Measurements from ENCODE around the gene OR4E1. TPM values are rescaled to one million over a fixed set of nuclear protein-coding genes. Genes with fewer than 3 reads are reported as not detected.
"Not testable (repeated sequence)": the region's sequence is repeated elsewhere in the genome, so short reads cannot be mapped to it uniquely, and the experiment has no call there.

Gene OR4E1
- total and polyA plus RNA-seq, 9 donors: not detected

DNA sequence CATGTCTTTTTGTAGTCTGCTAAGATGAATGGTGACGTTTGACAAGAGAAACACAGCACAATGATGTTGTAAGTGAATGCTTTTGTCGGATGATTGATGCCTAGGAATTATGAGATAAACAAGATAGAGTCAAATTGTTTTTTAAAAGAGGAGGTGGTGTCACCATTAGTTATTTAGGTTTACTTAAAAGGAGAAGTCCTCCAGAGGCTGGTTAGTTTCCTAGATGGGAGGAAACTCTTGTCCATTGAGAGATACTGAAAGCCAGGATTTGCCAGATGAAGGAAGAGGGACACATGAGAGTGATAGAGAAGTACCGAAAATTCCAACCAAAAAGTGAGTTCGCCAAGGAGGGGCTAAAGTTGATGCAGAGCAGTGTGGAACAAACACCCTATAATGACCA, 38.8 kb downstream of the OR4E1 start, which contains the start of gene OR10G2:
TSS of gene OR10G2 (minus strand) at position 101 of the 400 bp plus-strand sequence. CDS start at position 3, 98 bp downstream.
- intact Hi-C loops (cut with DNase I): no loop called here
- DNase-seq: no peak
- H3K4me3 ChIP-seq: no peak within 1 kb of the TSS
- no peaks in the 10 kb centered on the region for H3K36me3 ChIP-seq
- WGBS, 3 donors: 67 to 74% (median 71%) methylated on average over 4 of the region's 4 CpGs
- peaks cover 0 to 3% of the 10 kb centered on the region in 2 donors for H3K9me3 ChIP-seq
- H3K4me1 ChIP-seq (ENCODE audit: insufficient read depth): no peaks in the 10 kb centered on the region
- no peak within 1 kb of the TSS for H3K27ac ChIP-seq
- H3K27me3 ChIP-seq: no peaks in the 10 kb centered on the region
- TF ChIP-seq, protein P1, sequence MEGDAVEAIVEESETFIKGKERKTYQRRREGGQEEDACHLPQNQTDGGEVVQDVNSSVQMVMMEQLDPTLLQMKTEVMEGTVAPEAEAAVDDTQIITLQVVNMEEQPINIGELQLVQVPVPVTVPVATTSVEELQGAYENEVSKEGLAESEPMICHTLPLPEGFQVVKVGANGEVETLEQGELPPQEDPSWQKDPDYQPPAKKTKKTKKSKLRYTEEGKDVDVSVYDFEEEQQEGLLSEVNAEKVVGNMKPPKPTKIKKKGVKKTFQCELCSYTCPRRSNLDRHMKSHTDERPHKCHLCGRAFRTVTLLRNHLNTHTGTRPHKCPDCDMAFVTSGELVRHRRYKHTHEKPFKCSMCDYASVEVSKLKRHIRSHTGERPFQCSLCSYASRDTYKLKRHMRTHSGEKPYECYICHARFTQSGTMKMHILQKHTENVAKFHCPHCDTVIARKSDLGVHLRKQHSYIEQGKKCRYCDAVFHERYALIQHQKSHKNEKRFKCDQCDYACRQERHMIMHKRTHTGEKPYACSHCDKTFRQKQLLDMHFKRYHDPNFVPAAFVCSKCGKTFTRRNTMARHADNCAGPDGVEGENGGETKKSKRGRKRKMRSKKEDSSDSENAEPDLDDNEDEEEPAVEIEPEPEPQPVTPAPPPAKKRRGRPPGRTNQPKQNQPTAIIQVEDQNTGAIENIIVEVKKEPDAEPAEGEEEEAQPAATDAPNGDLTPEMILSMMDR (IDR thresholded peaks at IDR 0.05): no peak
- TF ChIP-seq EP300 (IDR thresholded peaks at IDR 0.05) (no peak), POLR2A (IDR thresholded peaks at IDR 0.05) (no peak)

DNA sequence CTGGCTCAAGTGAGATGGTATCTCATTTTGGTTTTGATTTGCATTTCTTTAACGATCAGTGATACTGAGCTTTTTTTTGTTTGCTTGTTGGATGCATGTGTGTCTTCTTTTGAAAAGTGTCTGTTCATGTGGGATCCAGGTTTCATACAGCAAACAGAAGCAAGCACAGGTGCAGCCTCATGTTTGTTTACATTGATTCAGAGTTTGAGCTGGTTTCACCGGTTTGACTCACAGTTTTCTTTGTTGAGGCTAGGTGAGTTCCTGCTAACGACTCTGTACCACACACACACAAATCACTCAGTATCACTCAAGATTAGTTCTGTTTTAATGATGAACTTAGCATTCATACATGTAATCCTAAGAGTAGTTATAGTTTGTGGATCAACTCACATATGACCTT, 42.5 kb downstream of the OR4E1 start:
- TF ChIP-seq EP300 (IDR thresholded peaks at IDR 0.05) (no peak), POLR2A (IDR thresholded peaks at IDR 0.05) (no peak)
- TF ChIP-seq, protein P1 (IDR thresholded peaks at IDR 0.05): no peak
- no peak overlapping the region for H3K27ac ChIP-seq
- H3K27me3 ChIP-seq: no peaks in the 10 kb centered on the region
- intact Hi-C loops (cut with DNase I): no loop called here
- 24 to 79% (median 27%) methylated on average over 3 of the region's 3 CpGs for whole genome bisulfite sequencing, 3 donors
- H3K9me3 ChIP-seq: peaks cover 0 to 3% of the 10 kb centered on the region in 2 donors
- DNase-seq: no peak
- no peak overlapping the region for H3K4me3 ChIP-seq
- H3K4me1 ChIP-seq (ENCODE audit: insufficient read depth): no peaks in the 10 kb centered on the region
- H3K36me3 ChIP-seq: no peaks in the 10 kb centered on the region

DNA sequence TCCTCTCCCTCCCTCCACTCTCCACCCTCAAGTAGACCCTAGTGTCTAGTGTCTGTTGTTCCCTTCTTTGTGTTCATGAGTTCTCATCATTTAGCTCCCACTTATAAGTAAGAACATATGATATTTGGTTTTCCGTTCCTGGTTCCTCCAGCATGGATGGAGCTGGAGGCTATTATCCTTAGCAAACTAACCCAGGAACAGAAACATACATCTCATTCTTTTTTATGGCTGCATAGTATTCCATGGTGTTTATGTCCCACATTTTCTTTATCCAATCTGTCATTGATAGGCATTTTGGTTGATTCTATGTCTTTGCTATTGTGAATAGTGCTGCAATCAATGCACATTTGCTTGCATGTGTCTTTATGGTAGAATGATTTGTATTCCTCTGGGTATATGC, 43.1 kb downstream of the OR4E1 start:
- H3K27ac ChIP-seq; H3K36me3 ChIP-seq; DNase-seq; H3K4me1 ChIP-seq (ENCODE audit: insufficient read depth); H3K9me3 ChIP-seq; H3K27me3 ChIP-seq; intact Hi-C loops (cut with DNase I); H3K4me3 ChIP-seq: not testable (repeated sequence)
- WGBS, 3 donors: 95 to 98% (median 97%) methylated on average over 1 of the region's 1 CpG

DNA sequence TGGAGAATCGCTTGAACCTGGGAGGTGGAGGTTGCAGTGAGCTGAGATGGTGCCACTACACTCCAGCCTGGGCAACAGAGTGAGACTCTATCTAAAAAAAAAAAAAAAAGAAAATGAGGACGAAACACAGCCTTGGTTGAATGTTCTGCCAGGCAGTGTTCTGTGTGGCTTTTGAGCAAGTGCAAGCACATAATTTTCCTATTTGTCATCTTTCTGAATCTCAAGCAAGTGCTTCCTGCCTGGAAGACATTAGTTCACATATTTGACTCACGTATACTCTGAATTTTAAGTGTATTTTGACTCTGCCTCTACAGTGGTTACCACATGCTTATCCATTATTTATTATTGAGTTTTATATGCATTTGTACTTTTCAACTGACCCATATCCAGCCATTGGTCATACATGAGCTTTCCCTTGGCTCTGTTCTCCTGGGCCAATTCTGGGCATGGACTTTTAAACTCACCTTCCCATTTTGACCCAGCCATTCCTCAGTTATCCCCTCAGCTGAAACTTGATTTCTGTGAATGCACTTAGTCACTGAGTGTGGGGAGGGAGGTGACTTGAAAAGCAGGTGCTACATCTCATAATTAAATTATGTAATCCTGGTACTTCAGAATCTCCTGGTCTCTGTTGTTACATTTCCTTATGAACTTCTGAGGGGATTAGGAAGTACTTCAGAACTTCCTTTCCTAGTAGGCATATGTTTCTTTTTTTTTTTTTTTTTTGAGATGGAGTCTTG, 47.0 kb downstream of the OR4E1 start:
- TF ChIP-seq, protein P1 (IDR thresholded peaks at IDR 0.05): no peak
- TF ChIP-seq POLR2A (IDR thresholded peaks at IDR 0.05): no peak
- TF ChIP-seq EP300 (IDR thresholded peaks at IDR 0.05): no peak
- no peak overlapping the region for H3K27ac ChIP-seq
- WGBS, 3 donors: 58 to 74% (median 68%) methylated on average over 3 of the region's 3 CpGs
- H3K9me3 ChIP-seq: no peaks in the 10 kb centered on the region
- no peak for DNase-seq
- intact Hi-C loops (cut with DNase I): no loop called here
- no peak overlapping the region for H3K4me3 ChIP-seq
- no peaks in the 10 kb centered on the region for H3K36me3 ChIP-seq
- no peaks in the 10 kb centered on the region for H3K4me1 ChIP-seq (ENCODE audit: insufficient read depth)
- no peaks in the 10 kb centered on the region for H3K27me3 ChIP-seq

Small RNA genes lying within 50 kb of the gene (small RNA-seq; reads per million reads assigned to genes)
- gene AC243972.3: not detected

Other genes with a start within 250 kb of the OR4E1 start
- gene CHD8, start 217.7 kb downstream of the OR4E1 start, total RNA-seq: 10 to 100 TPM; 36.0 to 79.3 (median 66.9) TPM
- gene CHD8, start 217.7 kb downstream of the OR4E1 start, polyA plus RNA-seq: 10 to 100 TPM; 27.1 to 56.6 TPM
- gene RAB2B, start 196.9 kb downstream of the OR4E1 start, total RNA-seq: 10 to 100 TPM; 18.4 to 28.7 (median 25.0) TPM
- 10 to 100 TPM; 15.8 to 53.7 TPM for gene RAB2B, start 196.9 kb downstream of the OR4E1 start, polyA plus RNA-seq
- gene TOX4, start 196.6 kb downstream of the OR4E1 start, total RNA-seq: 10 to 100 TPM; 22.7 to 75.3 (median 64.4) TPM
- 10 to 100 TPM; 21.8 to 73.8 TPM for gene TOX4, start 196.6 kb downstream of the OR4E1 start, polyA plus RNA-seq
- 10 to 100 TPM; 40.4 to 61.5 (median 44.7) TPM for gene METTL3, start 162.5 kb downstream of the OR4E1 start, total RNA-seq
- gene METTL3, start 162.5 kb downstream of the OR4E1 start, polyA plus RNA-seq: 10 to 100 TPM; 36.3 to 37.0 TPM
- gene SALL2, start 147.5 kb downstream of the OR4E1 start, total RNA-seq: 10 to 100 TPM; 11.9 to 38.8 (median 22.8) TPM
- 10 to 100 TPM; 25.9 to 32.7 TPM for gene SALL2, start 147.5 kb downstream of the OR4E1 start, polyA plus RNA-seq
- gene OR10G3, start 93.7 kb downstream of the OR4E1 start, total RNA-seq: not detected
- gene OR10G3, start 93.7 kb downstream of the OR4E1 start, polyA plus RNA-seq: not detected
- not detected for gene OR10G2, start 38.9 kb downstream of the OR4E1 start, total RNA-seq
- not detected for gene OR10G2, start 38.9 kb downstream of the OR4E1 start, polyA plus RNA-seq
- gene OR4E2, start 20.0 kb downstream of the OR4E1 start, total RNA-seq: not detected
- not detected for gene OR4E2, start 20.0 kb downstream of the OR4E1 start, polyA plus RNA-seq

Measured in ovary (tissue), 9 donors.